GM23338 (cell line): ENCODE data around the gene UBQLN1. TPM values are rescaled to one million over a fixed set of nuclear protein-coding genes. Genes with fewer than 3 reads are reported as not detected.

ENCODE experiments used
- ATAC-seq: fragments of 200-7000 bp; cut with Tn5 transposase; 3 replicates; pipeline ENCODE4 v1.9.1; 2020
- DNase-seq: peaks from one replicate; pipeline ENCODE4 v3.0.0-alpha.2; 2015; ENCODE audit warnings: low spot score
- H2AFZ ChIP-seq: fragments of 200-600 bp; sonication (generic); 2 replicates; pipeline ENCODE4 v1.8.0; 2016; ENCODE audit warnings: antibody characterized with exemption, mild to moderate bottlenecking, moderate library complexity
- H3F3A ChIP-seq: fragments of 200-600 bp; sonication (generic); replicated peaks from 2 replicates; pipeline ENCODE4 v1.8.0; 2017; ENCODE audit warnings: antibody characterized with exemption, mixed run types, low read depth
- H3K27ac ChIP-seq: fragments of 200-600 bp; sonication (generic); 2 replicates; pipeline ENCODE4 v1.6.1; 2016; ENCODE audit warnings: low read depth
- H3K27me3 ChIP-seq: fragments of 200-600 bp; sonication (generic); 2 replicates; pipeline ENCODE4 v1.8.0; 2016; ENCODE audit warnings: mild to moderate bottlenecking, mixed run types, moderate library complexity; ENCODE audit not compliant: insufficient read depth
- H3K36me3 ChIP-seq: fragments of 200-600 bp; sonication (generic); 2 replicates; pipeline ENCODE4 v1.8.0; 2016; ENCODE audit warnings: mild to moderate bottlenecking; ENCODE audit not compliant: insufficient read depth
- H3K4me1 ChIP-seq: fragments of 200-600 bp; sonication (generic); 2 replicates; pipeline ENCODE4 v1.8.0; 2016; ENCODE audit warnings: mild to moderate bottlenecking, moderate library complexity; ENCODE audit not compliant: insufficient read depth
- H3K4me2 ChIP-seq: fragments of 200-600 bp; sonication (generic); 2 replicates; pipeline ENCODE4 v1.7.1; 2017; ENCODE audit warnings: mixed run types
- H3K4me3 ChIP-seq: fragments of 200-600 bp; sonication (generic); 2 replicates; pipeline ENCODE4 v1.6.1; 2016; ENCODE audit warnings: mixed run types
- H3K79me2 ChIP-seq: fragments of 200-600 bp; sonication (generic); replicated peaks from 2 replicates; pipeline ENCODE4 v1.8.0; 2017; ENCODE audit warnings: mild to moderate bottlenecking; ENCODE audit not compliant: insufficient read depth
- H3K9me2 ChIP-seq: fragments of 200-600 bp; sonication (generic); 2 replicates; pipeline ENCODE4 v1.8.0; 2017; ENCODE audit not compliant: insufficient read depth
- H4K20me1 ChIP-seq: fragments of 200-600 bp; sonication (generic); replicated peaks from 2 replicates; pipeline ENCODE4 v1.8.0; 2017; ENCODE audit warnings: mild to moderate bottlenecking; ENCODE audit not compliant: insufficient read depth
- H3K27ac Mint-ChIP-seq: 2 replicates; pipeline ENCODE4 v1.8.0; 2020; ENCODE audit warnings: inconsistent platforms, mild to moderate bottlenecking, moderate library complexity, mixed read lengths
- H3K27me3 Mint-ChIP-seq: 3 replicates; pipeline ENCODE4 v1.8.0; 2022; ENCODE audit warnings: low read depth, mild to moderate bottlenecking, moderate library complexity, mixed read lengths, inconsistent platforms; ENCODE audit not compliant: insufficient read depth, poor library complexity
- H3K36me3 Mint-ChIP-seq: 3 replicates; pipeline ENCODE4 v1.8.0; 2021; ENCODE audit warnings: low read depth, mild to moderate bottlenecking, inconsistent platforms, moderate library complexity, mixed read lengths
- H3K4me1 Mint-ChIP-seq: 3 replicates; pipeline ENCODE4 v1.8.0; 2020; ENCODE audit warnings: mild to moderate bottlenecking, inconsistent platforms, mixed read lengths
- H3K4me3 Mint-ChIP-seq: 3 replicates; pipeline ENCODE4 v1.8.0; 2021; ENCODE audit warnings: moderate library complexity, mild to moderate bottlenecking, inconsistent platforms, mixed read lengths
- H3K9me3 Mint-ChIP-seq: 3 replicates; pipeline ENCODE4 v1.8.0; 2020; ENCODE audit warnings: moderate library complexity, mild to moderate bottlenecking, inconsistent platforms, mixed read lengths
- CREB1 ChIP-seq: fragments of 250-450 bp; sonication (Bioruptor Pico); IDR thresholded peaks from 2 replicates; pipeline ENCODE4 v1.5.0; 2020; ENCODE audit warnings: low read depth, mild to moderate bottlenecking, moderate library complexity
- CTCF ChIP-seq, 2 experiments: fragments of 200-600 bp in 1 of 2; sonication (generic) in 1 of 2; conservative IDR thresholded peaks; 2 replicates each; pipeline versions ENCODE4 v1.5.1 to v1.6.1; 2016 to 2017; ENCODE audit warnings: antibody characterized with exemption in 2 of 2, low read depth in 2 of 2, mild to moderate bottlenecking in 2 of 2, moderate library complexity in 1 of 2
- ETS1 ChIP-seq: IDR thresholded peaks from 2 replicates; pipeline ENCODE4 v1.6.1; 2016; ENCODE audit warnings: antibody characterized with exemption
- EZH2 ChIP-seq: fragments of 200-600 bp; sonication (generic); IDR thresholded peaks from one replicate; pipeline ENCODE4 v1.8.0; 2017; ENCODE audit warnings: antibody characterized with exemption, mild to moderate bottlenecking, low read depth; ENCODE audit not compliant: unreplicated experiment
- EZH2phosphoT487 ChIP-seq: fragments of 200-600 bp; sonication (generic); IDR thresholded peaks from one replicate; pipeline ENCODE4 v1.8.1; 2018; ENCODE audit warnings: antibody characterized with exemption; ENCODE audit not compliant: unreplicated experiment
- JUNB ChIP-seq: IDR thresholded peaks from one replicate; pipeline ENCODE4 v1.6.1; 2016; ENCODE audit warnings: antibody characterized with exemption; ENCODE audit not compliant: unreplicated experiment
- NANOG ChIP-seq: IDR thresholded peaks from 2 replicates; pipeline ENCODE4 v1.6.1; 2016; ENCODE audit warnings: antibody characterized with exemption, borderline replicate concordance
- POLR2AphosphoS5 ChIP-seq: IDR thresholded peaks from 2 replicates; pipeline ENCODE4 v1.6.1; 2016; ENCODE audit warnings: antibody characterized with exemption, low read depth
- REST ChIP-seq: IDR thresholded peaks from one replicate; pipeline ENCODE4 v1.6.1; 2018; ENCODE audit warnings: antibody characterized with exemption; ENCODE audit not compliant: unreplicated experiment
- STAT1 ChIP-seq: IDR thresholded peaks from one replicate; pipeline ENCODE4 v1.6.1; 2016; ENCODE audit warnings: antibody characterized with exemption; ENCODE audit not compliant: unreplicated experiment
- ZNF114 ChIP-seq: fragments of 250-450 bp; sonication (Bioruptor Pico); IDR thresholded peaks from 2 replicates; pipeline ENCODE4 v1.5.0; 2020; ENCODE audit warnings: mild to moderate bottlenecking, moderate library complexity
- ZNF331 ChIP-seq: fragments of 250-450 bp; sonication (Bioruptor Pico); IDR thresholded peaks from 2 replicates; pipeline ENCODE4 v1.5.0; 2020; ENCODE audit warnings: low read depth, mild to moderate bottlenecking, moderate library complexity
- ZNF462 ChIP-seq: fragments of 250-450 bp; sonication (Bioruptor Pico); IDR thresholded peaks from 2 replicates; pipeline ENCODE4 v1.5.0; 2020; ENCODE audit warnings: mild to moderate bottlenecking, moderate library complexity
- polyA plus RNA-seq: library from polyadenylated mRNA; unstranded; fragments of >200 nt; fragmentation: Nextera tagmentation; extraction: Ambion mirVana; gene quantifications from 2 replicates; pipeline ENCODE4 v1.2.1, GENCODE V29; 2016
- total RNA-seq: library from RNA; depleted of rRNA; stranded (reverse); fragments of >200 nt; shearing (Covaris generic); gene quantifications from 2 replicates; pipeline ENCODE4 v1.2.3, GENCODE V29; 2014

The UBQLN1 gene
- total and polyA plus RNA-seq, 2 experiments from 2014 or later = 90.5 to 168 TPM

GRCh38 chr9:83633676-83634075 is 74.1 kb downstream of the UBQLN1 start:
- no peaks in the 10 kb centered on the region for H3K36me3 Mint-ChIP-seq
- no peaks in the 10 kb centered on the region for H3K27me3 ChIP-seq
- H3K9me3 Mint-ChIP-seq = no peaks in the 10 kb centered on the region
- no peaks in the 10 kb centered on the region for H3K9me2 ChIP-seq
- peaks cover 17% of the 10 kb centered on the region for H3K4me1 ChIP-seq
- ATAC-seq (no peak), DNase-seq (no peak)
- no peak overlapping the region for H3K27ac ChIP-seq
- H3K4me3 Mint-ChIP-seq = no peak overlapping the region
- H3K27ac Mint-ChIP-seq = no peak overlapping the region
- no peaks in the 10 kb centered on the region for H3K36me3 ChIP-seq
- H3F3A ChIP-seq = no peaks in the 10 kb centered on the region
- H3K27me3 Mint-ChIP-seq = peaks cover 5% of the 10 kb centered on the region
- no peaks in the 10 kb centered on the region for H3K79me2 ChIP-seq
- H3K4me2 ChIP-seq = no peak overlapping the region
- H2AFZ ChIP-seq = no peak overlapping the region
- no peak for TF ChIP-seq JUNB
- TF ChIP-seq POLR2AphosphoS5 = no peak
- TF ChIP-seq ZNF114 (CRISPR knock-in tag) = no peak
- TF ChIP-seq CREB1 (CRISPR knock-in tag) = no peak
- no peak for TF ChIP-seq NANOG
- TF ChIP-seq ETS1 = no peak
- TF ChIP-seq ZNF331 (CRISPR knock-in tag) = no peak
- TF ChIP-seq EZH2phosphoT487 = no peak
- no peak for TF ChIP-seq STAT1
- no peak for TF ChIP-seq CTCF (conservative IDR thresholded peaks at IDR 0.05; ENCODE audit: low read depth in 2 of 2)
- no peak for TF ChIP-seq ZNF462
- no peak for TF ChIP-seq REST
- no peak for TF ChIP-seq EZH2
- no peaks in the 10 kb centered on the region for H4K20me1 ChIP-seq
- no peak overlapping the region for H3K4me3 ChIP-seq
- H3K4me1 Mint-ChIP-seq = peaks cover 34% of the 10 kb centered on the region
